Kidney (tissue), 14 donors: Measurements from ENCODE around the gene TMEM269. TPM values are rescaled to one million over a fixed set of nuclear protein-coding genes. Genes with fewer than 3 reads are reported as not detected.

Experiments
- DNase-seq, 5 donors: peaks; one replicate each; pipeline ENCODE4 v3.0.0-alpha.2; 2013 to 2020
- FAIRE-seq: peaks from 2 replicates; lab custom pipeline; 2012; peaks lifted over from hg19 to GRCh38; lab: Jason Lieb, UNC
- H3K27ac ChIP-seq, 2 donors: one replicate each; pipeline ENCODE4 v1.7.0; 2013; ENCODE audit warnings: low read depth in 2 of 2, low read length in 2 of 2, inconsistent platforms in 1 of 2
- H3K27me3 ChIP-seq: one replicate; pipeline ENCODE4 v1.7.1; 2013; ENCODE audit warnings: low read length, inconsistent platforms; ENCODE audit not compliant: control insufficient read depth, insufficient read depth
- H3K36me3 ChIP-seq, 3 donors: one replicate each; pipeline versions ENCODE4 v1.7.0 to v1.7.1; 2013; ENCODE audit warnings: low read length in 3 of 3, control low read depth in 1 of 3, inconsistent platforms in 1 of 3; ENCODE audit not compliant: insufficient read depth in 3 of 3, control insufficient read depth in 2 of 3
- H3K4me1 ChIP-seq, 3 donors: one replicate each; pipeline versions ENCODE4 v1.7.0 to v1.7.1; 2013; ENCODE audit warnings: low read length in 3 of 3, inconsistent platforms in 1 of 3, low read depth in 1 of 3; ENCODE audit not compliant: control insufficient read depth in 2 of 3, insufficient read depth in 2 of 3
- H3K4me3 ChIP-seq, 3 donors: one replicate each; pipeline versions ENCODE4 v1.7.0 to v1.8.1; 2013; ENCODE audit warnings: low read length in 3 of 3, control low read depth in 1 of 3, inconsistent platforms in 1 of 3
- H3K9ac ChIP-seq, 3 donors: one replicate each; pipeline versions ENCODE4 v1.7.0 to v1.7.1; 2013; ENCODE audit warnings: low read length in 3 of 3, control low read depth in 1 of 3, inconsistent platforms in 1 of 3
- H3K9me3 ChIP-seq, 3 donors: one replicate each; pipeline versions ENCODE4 v1.7.0 to v1.7.1; 2013; ENCODE audit warnings: low read length in 3 of 3, control low read depth in 1 of 3, inconsistent platforms in 1 of 3; ENCODE audit not compliant: control insufficient read depth in 2 of 3, insufficient read depth in 1 of 3
- intact Hi-C: fragments of 100-400 bp; cut with DNase I; formaldehyde crosslinking; loops from one replicate; pipeline ENCODE4 v1.11.1; 2022
- polyA plus RNA-seq: library from polyadenylated mRNA; stranded (reverse); fragments of 350-450 nt; fragmentation: Illumina TruSeq; extraction: RNeasy Lipid Tissue Mini Kit (QIAGEN cat#74804); gene quantifications from one replicate; pipeline ENCODE4 v1.2.3, GENCODE V29; 2014; ENCODE audit warnings: low read depth, low replicate concordance; ENCODE audit not compliant: insufficient read depth
- total RNA-seq: library from RNA; stranded (reverse); fragmentation: NEBNext Ultra II Directional; extraction: Animal tissue kit (Norgen Biotek cat#: 25700); gene quantifications from one replicate; pipeline ENCODE4 v1.2.1, GENCODE V29; 2021
- TF ChIP-seq, protein P1 (sequence below): IDR thresholded peaks from 3 replicates; pipeline ENCODE4 v1.5.1; 2012; ENCODE audit warnings: mild to moderate bottlenecking, moderate library complexity, borderline replicate concordance; ENCODE audit not compliant: insufficient read depth; ENCODE audit errors: extremely low read depth
- donor health status: control.
- donor health status: control.
- donor health status: control.
- donor health status: control.
- donor health status: control.
- donor health status: DM: yes; HTN: yes; CAD: no.
- donor health status: Normal renal cell carcinoma (clear cell type).

TMEM269 gene
- total and polyA plus RNA-seq, 2 donors from 2014 or later, result 0.22 TPM; not detected in 1

DNA sequence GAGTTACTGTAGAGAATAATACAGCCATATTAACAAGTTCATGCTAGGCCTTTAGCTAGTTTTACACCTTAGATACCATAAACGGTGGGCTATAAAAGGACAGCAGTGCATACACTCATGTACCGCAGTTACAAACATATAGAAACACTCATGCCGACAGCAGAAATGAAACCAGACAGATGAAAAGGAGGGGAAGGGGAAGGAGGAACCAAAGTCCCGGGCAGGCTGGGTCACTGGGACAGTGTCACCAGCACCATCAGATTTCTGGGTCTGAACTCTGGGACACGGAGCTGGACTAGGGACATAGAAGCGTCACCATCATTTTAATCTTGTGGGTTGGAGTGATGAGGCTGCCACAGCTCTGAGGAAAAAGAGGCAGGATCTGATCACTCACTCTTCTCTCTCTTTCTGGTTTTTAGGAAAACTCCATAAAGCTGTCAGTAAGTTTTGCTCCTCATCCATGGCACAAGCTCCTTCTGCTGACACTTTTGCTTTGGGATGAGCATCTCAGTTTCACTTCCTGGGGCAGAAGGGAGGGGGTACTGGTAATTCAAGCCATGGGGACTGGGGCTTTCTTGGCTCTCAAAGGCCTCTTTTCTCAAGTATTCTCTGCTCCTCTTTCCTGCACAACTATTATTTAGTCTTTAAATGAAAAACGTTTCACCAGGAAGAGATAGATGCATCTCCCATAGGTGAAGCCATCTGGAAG lies 53.8 kb downstream of the TMEM269 start:
- Histone ChIP-seq H3K27me3 (no peaks in the 10 kb centered on the region), H3K4me3 (no peak overlapping the region), H3K36me3 (peaks cover 0 to 6% (median 4%) of the 10 kb centered on the region in 3 donors), H3K9ac (no peak overlapping the region), H3K27ac (no peak overlapping the region), H3K9me3 (no peaks in the 10 kb centered on the region), H3K4me1 (no peaks in the 10 kb centered on the region)
- TF ChIP-seq, protein P1, sequence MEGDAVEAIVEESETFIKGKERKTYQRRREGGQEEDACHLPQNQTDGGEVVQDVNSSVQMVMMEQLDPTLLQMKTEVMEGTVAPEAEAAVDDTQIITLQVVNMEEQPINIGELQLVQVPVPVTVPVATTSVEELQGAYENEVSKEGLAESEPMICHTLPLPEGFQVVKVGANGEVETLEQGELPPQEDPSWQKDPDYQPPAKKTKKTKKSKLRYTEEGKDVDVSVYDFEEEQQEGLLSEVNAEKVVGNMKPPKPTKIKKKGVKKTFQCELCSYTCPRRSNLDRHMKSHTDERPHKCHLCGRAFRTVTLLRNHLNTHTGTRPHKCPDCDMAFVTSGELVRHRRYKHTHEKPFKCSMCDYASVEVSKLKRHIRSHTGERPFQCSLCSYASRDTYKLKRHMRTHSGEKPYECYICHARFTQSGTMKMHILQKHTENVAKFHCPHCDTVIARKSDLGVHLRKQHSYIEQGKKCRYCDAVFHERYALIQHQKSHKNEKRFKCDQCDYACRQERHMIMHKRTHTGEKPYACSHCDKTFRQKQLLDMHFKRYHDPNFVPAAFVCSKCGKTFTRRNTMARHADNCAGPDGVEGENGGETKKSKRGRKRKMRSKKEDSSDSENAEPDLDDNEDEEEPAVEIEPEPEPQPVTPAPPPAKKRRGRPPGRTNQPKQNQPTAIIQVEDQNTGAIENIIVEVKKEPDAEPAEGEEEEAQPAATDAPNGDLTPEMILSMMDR, result no peak
- intact Hi-C loops, result no loop called here
- no peak for FAIRE-seq
- peak in 1 of 5 donors; percentile 9 for DNase-seq

DNA sequence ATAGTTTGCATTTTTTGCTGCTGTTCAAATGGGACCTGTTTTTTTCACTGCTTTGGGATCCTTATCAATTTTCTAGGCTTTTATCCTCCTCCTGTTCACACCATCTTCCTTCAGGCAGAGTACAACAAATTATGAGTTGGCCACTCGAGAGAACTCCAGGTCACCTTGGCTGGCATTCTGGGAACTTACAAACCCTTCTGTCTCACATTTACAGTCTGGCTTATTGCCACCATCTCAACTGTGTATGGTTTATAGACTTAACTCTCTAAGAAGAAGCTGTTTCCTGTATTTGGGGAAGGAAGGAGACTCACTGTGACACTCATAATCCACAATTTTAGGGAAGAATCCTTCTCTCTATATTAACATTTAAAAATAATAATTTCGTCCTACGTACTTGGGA lies 56.2 kb downstream of the TMEM269 start:
- no peak overlapping the region for H3K27ac ChIP-seq

DNA sequence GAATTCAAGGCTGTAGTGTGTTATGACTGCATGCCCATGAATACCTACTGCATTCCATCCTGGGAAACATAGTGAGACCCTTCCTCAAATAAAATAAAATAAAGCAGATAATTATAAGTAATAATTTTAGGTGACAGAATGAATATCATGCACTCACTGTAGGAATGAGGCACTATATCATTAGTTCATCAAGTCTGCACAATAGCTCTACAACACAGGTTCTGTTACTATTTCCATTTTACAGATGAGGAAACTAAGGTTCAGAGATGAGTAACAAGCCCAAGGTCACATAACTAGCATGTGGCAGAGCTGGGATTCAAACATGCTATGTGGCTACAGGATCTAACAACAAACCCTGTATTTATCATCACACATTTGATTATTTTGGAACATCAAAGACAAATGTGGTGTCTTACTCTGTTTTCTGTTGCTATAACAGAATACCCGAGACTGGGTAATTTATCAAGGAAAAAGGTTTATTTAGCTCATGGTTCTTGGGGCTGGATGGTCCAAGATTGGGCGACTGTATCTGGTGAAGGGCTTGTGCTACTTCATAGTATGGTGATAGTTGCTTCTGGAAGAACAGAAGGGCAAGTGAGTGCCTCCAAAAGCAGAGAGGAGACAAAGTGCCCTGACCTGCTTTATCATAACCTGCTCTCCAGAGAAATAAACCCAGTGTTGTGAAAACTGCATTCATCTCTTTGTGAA lies 56.8 kb downstream of the TMEM269 start:
- Histone ChIP-seq H3K9me3 (no peaks in the 10 kb centered on the region), H3K4me1 (no peaks in the 10 kb centered on the region), H3K9ac (no peak overlapping the region), H3K4me3 (no peak overlapping the region), H3K36me3 (peaks cover 0 to 10% (median 3%) of the 10 kb centered on the region in 3 donors), H3K27me3 (no peaks in the 10 kb centered on the region), H3K27ac (no peak overlapping the region)
- DNase-seq, result no peak
- TF ChIP-seq, protein P1, result no peak
- no peak for FAIRE-seq
- intact Hi-C loops, result no loop called here

More for the DNA sequence above, 56.2 kb downstream of the TMEM269 start:
- no peaks in the 10 kb centered on the region for H3K9me3 ChIP-seq
- H3K4me1 ChIP-seq, result no peaks in the 10 kb centered on the region
- FAIRE-seq, result no peak
- TF ChIP-seq, protein P1, result no peak
- H3K4me3 ChIP-seq, result no peak overlapping the region
- no peak for DNase-seq
- H3K9ac ChIP-seq, result no peak overlapping the region
- H3K36me3 ChIP-seq, result peaks cover 0 to 10% (median 3%) of the 10 kb centered on the region in 3 donors
- intact Hi-C loops, result no loop called here
- no peaks in the 10 kb centered on the region for H3K27me3 ChIP-seq
